Tibial nerve (tissue), 4 donors: ENCODE data around the gene PTPRK.

Experiments
- EP300 ChIP-seq, 2 donors: sonication (generic); formaldehyde crosslinking; IDR thresholded peaks; one replicate each; pipeline ENCODE4 v1.6.1; 2017; ENCODE audit warnings: antibody characterized with exemption in 2 of 2, mild to moderate bottlenecking in 1 of 2
- POLR2A ChIP-seq, 2 donors: fragments of 450-650 bp; IDR thresholded peaks; one replicate each; pipeline ENCODE4 v1.6.1; 2017; ENCODE audit warnings: antibody characterized with exemption in 2 of 2, mild to moderate bottlenecking in 2 of 2, moderate library complexity in 2 of 2
- TF ChIP-seq, protein P1 (sequence below), 5 experiments: fragments of 200-600 bp in 3 of 5; fragments of 450-650 bp in 2 of 5; sonication (generic) in 3 of 5; IDR thresholded peaks; one replicate each; pipeline ENCODE4 v1.5.1; 2016 to 2019; ENCODE audit warnings: antibody characterized with exemption in 5 of 5, mild to moderate bottlenecking in 3 of 5, moderate library complexity in 2 of 5

- TF ChIP-seq, protein P1, sequence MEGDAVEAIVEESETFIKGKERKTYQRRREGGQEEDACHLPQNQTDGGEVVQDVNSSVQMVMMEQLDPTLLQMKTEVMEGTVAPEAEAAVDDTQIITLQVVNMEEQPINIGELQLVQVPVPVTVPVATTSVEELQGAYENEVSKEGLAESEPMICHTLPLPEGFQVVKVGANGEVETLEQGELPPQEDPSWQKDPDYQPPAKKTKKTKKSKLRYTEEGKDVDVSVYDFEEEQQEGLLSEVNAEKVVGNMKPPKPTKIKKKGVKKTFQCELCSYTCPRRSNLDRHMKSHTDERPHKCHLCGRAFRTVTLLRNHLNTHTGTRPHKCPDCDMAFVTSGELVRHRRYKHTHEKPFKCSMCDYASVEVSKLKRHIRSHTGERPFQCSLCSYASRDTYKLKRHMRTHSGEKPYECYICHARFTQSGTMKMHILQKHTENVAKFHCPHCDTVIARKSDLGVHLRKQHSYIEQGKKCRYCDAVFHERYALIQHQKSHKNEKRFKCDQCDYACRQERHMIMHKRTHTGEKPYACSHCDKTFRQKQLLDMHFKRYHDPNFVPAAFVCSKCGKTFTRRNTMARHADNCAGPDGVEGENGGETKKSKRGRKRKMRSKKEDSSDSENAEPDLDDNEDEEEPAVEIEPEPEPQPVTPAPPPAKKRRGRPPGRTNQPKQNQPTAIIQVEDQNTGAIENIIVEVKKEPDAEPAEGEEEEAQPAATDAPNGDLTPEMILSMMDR (IDR thresholded peaks at IDR 0.05): no peak
- no peak for TF ChIP-seq POLR2A (IDR thresholded peaks at IDR 0.05)
- TF ChIP-seq EP300 (IDR thresholded peaks at IDR 0.05): no peak
Measured at GRCh38 chr6:128350416-128351254, 169.8 kb downstream of the PTPRK start.
